GM10248 (cell line): ENCODE measurements around the gene DGKK.

Source experiments
- CTCF ChIA-PET: fragments of 300-600 bp; sonication (Branson Sonifier 250); formaldehyde crosslinking; extraction: SDS; loops from one replicate; lab custom pipeline; 2021; ENCODE audit warnings: antibody characterized with exemption; lab: Yijun Ruan, JAX
- POLR2A ChIA-PET: fragments of 350-650 bp; sonication (Branson Sonifier 250); formaldehyde crosslinking; extraction: SDS; loops from one replicate; lab custom pipeline; 2020; ENCODE audit warnings: antibody characterized with exemption; lab: Yijun Ruan, JAX
- DNase-seq: peaks from one replicate; pipeline ENCODE4 v3.0.0; 2012; ENCODE audit errors: extremely low spot score
- TF ChIP-seq, protein P1 (sequence below): IDR thresholded peaks from 2 replicates; pipeline ENCODE4 v1.5.1; 2012; ENCODE audit warnings: mild to moderate bottlenecking, low read depth; ENCODE audit errors: extremely low read depth, missing control alignments, control extremely low read depth

DGKK gene

GRCh38 chrX:50436797-50437196 lies 33.8 kb downstream of the DGKK start:
- ChIA-PET CTCF (no interaction called here), POLR2A (no interaction called here)
- TF ChIP-seq, protein P1, sequence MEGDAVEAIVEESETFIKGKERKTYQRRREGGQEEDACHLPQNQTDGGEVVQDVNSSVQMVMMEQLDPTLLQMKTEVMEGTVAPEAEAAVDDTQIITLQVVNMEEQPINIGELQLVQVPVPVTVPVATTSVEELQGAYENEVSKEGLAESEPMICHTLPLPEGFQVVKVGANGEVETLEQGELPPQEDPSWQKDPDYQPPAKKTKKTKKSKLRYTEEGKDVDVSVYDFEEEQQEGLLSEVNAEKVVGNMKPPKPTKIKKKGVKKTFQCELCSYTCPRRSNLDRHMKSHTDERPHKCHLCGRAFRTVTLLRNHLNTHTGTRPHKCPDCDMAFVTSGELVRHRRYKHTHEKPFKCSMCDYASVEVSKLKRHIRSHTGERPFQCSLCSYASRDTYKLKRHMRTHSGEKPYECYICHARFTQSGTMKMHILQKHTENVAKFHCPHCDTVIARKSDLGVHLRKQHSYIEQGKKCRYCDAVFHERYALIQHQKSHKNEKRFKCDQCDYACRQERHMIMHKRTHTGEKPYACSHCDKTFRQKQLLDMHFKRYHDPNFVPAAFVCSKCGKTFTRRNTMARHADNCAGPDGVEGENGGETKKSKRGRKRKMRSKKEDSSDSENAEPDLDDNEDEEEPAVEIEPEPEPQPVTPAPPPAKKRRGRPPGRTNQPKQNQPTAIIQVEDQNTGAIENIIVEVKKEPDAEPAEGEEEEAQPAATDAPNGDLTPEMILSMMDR: no peak
- DNase-seq: no peak

GRCh38 chrX:50432829-50433289 lies 37.8 kb downstream of the DGKK start:
- ChIA-PET CTCF (interaction anchor here (1.2 kb wide), 1 partner anchor 9 kb away, joined by 3 read pairs; no protein-coding TSS in a partner anchor), POLR2A (no interaction called here)
- TF ChIP-seq, protein P1: no peak
- no peak for DNase-seq

DNA sequence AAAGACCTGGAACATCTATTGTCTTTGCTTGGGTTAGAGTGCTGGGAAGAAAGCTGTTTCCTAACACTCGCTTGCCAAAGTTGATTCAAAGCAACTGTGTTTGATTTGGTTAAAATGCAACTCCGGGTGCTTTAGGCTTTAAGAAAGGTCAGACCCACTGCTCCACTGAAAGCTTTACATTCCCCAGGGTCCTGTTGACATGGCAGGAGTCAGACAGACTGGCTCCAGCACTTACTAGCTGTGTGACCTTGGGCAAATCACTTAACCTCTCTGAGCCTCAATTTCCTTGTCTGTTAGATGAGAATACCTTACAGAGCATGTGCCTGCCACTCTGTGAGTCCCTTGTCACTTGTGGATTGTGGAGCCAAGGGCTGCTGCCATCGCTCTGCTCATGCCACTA lies 39.0 kb downstream of the DGKK start:
- DNase-seq: no peak
- CTCF ChIA-PET: interaction anchor here (1.5 kb wide), 1 partner anchor 17 kb away, joined by 4 read pairs; no protein-coding TSS in a partner anchor
- TF ChIP-seq, protein P1: no peak
- POLR2A ChIA-PET: no interaction called here

DNA sequence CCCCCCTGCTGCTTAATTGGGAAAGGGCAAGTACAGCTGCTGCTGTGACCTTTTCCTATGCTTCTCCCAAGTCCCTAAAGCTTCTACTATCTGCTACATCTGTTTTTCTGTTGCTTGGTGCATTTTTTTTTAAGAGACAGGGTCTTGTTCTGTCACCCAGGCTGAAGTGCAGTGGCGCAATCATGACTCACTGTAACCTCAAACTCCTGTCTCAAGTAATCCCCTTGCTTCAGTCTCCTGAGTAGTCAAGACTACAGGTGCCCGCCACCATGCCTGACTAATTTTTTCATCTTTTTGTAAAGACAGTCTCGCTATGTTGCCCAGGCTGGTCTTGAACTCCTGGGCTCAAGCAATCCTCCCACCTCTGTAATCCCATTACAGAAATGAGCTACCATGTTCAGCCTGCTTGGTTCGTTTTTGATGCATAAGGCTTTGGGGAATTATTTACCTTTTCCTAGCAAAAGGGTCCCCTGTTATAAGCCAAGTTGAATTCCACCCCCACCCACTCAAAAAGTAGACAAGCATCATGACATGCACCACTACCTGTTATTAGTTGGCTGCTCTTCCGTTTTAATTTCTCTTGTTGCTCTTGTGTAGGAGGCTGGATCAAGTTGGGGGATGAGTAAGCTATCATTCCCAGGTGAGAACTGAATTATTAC lies 39.6 kb downstream of the DGKK start:
- no peak for DNase-seq
- CTCF ChIA-PET: interaction anchor here (1.5 kb wide), 1 partner anchor 17 kb away, joined by 4 read pairs; no protein-coding TSS in a partner anchor
- TF ChIP-seq, protein P1: no peak
- POLR2A ChIA-PET: no interaction called here

- no peak for DNase-seq
- TF ChIP-seq, protein P1: no peak
- POLR2A ChIA-PET: no interaction called here
- CTCF ChIA-PET: no interaction called here
Measured at GRCh38 chrX:50428174-50428573, 42.5 kb downstream of the DGKK start.

DNA sequence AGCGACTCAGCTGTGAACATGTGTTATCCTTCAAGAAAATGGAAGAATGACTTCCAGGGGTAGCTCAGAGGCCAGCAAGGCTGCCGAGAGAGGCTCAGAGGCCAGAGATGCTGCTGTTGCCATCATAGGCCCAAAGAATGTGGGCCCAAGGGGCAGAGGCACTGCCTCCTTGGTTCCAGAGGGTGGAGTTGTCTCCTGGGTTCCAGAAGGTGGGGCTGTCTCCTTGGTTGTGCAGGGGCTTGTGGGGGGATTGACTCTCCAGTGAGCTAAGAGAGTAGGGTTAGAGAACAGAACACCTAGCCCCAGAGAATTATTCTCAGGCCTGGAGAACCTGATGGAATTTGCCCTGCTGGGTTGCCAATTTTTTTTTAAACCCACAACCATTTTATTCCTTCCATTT lies 62.6 kb downstream of the DGKK start:
- POLR2A ChIA-PET: no interaction called here
- CTCF ChIA-PET: no interaction called here
- DNase-seq: no peak
- TF ChIP-seq, protein P1: no peak
